Activated naive CD4-positive, alpha-beta T cell treated with anti-CD3 and anti-CD28 coated beads, Interleukin-2, amount 10 ng/mL, durations not matched to agents 7 days and 5 days (primary cell): ENCODE data around the gene CCDC33.

Source experiments
- CTCF ChIA-PET: fragments of 350-600 bp; sonication (Branson Sonifier 250); formaldehyde crosslinking; loops from one replicate; lab custom pipeline; 2021; ENCODE audit warnings: antibody characterized with exemption; lab: Charles Lee
- DNase-seq: peaks from one replicate; pipeline ENCODE4 v3.0.0-alpha.2; 2020
- H3K27ac Mint-ChIP-seq: one replicate; pipeline ENCODE4 v1.8.0; 2021; ENCODE audit warnings: mild to moderate bottlenecking, moderate library complexity, mixed read lengths
- H3K27me3 Mint-ChIP-seq: one replicate; pipeline ENCODE4 v1.8.0; 2021; ENCODE audit warnings: mild to moderate bottlenecking, mixed read lengths
- H3K36me3 Mint-ChIP-seq: one replicate; pipeline ENCODE4 v1.8.0; 2021; ENCODE audit warnings: mixed read lengths
- H3K4me1 Mint-ChIP-seq: one replicate; pipeline ENCODE4 v1.8.0; 2021; ENCODE audit warnings: mixed read lengths
- H3K4me3 Mint-ChIP-seq: one replicate; pipeline ENCODE4 v1.8.0; 2021; ENCODE audit warnings: mild to moderate bottlenecking, moderate library complexity, mixed read lengths
- H3K9me3 Mint-ChIP-seq: one replicate; pipeline ENCODE4 v1.8.0; 2021; ENCODE audit warnings: mixed read lengths

CCDC33 gene

DNA sequence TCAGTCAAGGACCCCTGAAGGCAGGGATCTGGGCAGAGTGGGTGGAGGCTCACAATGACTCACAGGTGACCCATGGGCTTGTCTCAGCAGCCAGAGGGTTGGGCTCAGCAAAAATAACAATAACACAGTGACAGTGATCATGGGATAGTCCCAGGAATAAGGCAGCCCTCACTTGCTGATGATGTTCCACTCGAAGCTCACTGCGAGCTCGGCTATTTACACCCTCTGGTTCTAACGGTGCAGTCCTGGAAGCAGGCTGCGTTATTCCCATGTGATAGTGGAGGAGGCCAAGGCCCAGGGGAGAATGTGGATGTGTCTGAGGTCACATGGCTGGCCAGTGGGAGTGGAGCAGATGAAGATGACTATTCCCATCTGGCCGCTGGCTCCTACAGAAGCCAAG lies 16.2 kb downstream of the CCDC33 start:
- Mint-ChIP-seq H3K9me3 (no peaks in the 10 kb centered on the region), H3K27ac (no peak overlapping the region), H3K36me3 (no peaks in the 10 kb centered on the region), H3K27me3 (peaks cover 29% of the 10 kb centered on the region), H3K4me3 (no peak overlapping the region), H3K4me1 (no peaks in the 10 kb centered on the region)
- CTCF ChIA-PET, result no interaction called here
- DNase-seq, result no peak

DNA sequence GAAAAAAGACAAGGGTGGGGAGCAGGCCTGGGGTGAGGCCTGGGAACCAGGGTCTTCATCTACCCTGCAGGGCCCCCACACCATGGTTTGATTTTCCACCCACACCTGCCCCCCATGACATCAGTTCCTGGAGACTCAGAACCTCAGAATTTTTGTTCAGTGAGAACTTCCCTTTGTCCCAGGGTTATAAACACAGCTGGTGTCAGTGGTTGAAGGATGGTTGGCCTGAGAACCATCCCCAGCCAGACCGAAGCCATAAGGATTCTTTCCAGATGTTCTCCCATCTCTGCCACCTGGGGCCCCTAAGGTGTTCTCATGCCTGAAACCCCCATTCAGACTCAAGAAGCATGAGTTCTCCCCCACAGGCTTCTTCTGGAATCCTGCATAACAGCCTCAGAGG lies 16.6 kb downstream of the CCDC33 start:
- Mint-ChIP-seq H3K9me3 (no peaks in the 10 kb centered on the region), H3K27ac (no peak overlapping the region), H3K27me3 (peaks cover 34% of the 10 kb centered on the region), H3K36me3 (no peaks in the 10 kb centered on the region), H3K4me3 (no peak overlapping the region), H3K4me1 (no peaks in the 10 kb centered on the region)
- no peak for DNase-seq
- CTCF ChIA-PET, result no interaction called here

DNA sequence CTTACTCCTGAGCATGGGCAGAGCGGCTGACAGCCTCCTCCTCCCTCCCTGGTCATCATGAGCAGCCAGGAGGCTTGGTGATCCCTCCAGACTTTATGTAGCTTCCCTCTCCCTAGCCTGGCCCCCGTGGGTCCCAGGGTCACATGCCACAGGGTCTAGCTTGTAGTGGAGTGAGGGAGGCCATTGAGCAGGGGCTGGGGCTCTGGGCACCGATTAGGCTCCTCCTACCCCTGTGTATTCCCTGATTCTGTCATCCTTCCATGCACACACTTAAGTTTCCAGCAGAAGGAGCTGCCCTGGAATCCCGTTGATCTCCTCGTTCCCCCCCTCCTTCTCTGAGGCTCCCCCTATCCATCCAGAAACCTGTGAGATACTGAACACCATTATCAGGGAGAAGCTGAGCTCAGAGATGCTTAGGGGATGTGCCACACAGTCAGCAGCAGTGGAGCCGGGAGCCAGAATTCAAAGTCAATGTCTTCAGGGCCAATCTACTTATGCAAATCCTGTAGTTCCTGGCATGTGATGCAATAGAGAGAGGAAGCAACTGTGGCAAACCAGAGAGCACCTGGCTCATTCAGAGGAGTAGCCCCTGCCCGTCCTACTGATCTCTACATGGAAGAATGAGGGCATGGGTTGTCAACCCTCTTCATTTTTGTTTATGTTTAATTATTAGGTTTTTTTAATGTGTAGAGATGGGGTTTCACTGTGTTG lies 17.2 kb downstream of the CCDC33 start:
- H3K9me3 Mint-ChIP-seq, result no peaks in the 10 kb centered on the region
- peaks cover 40% of the 10 kb centered on the region for H3K27me3 Mint-ChIP-seq
- H3K36me3 Mint-ChIP-seq, result no peaks in the 10 kb centered on the region
- H3K4me3 Mint-ChIP-seq, result no peak overlapping the region
- H3K27ac Mint-ChIP-seq, result no peak overlapping the region
- CTCF ChIA-PET, result no interaction called here
- no peak for DNase-seq
- no peaks in the 10 kb centered on the region for H3K4me1 Mint-ChIP-seq

DNA sequence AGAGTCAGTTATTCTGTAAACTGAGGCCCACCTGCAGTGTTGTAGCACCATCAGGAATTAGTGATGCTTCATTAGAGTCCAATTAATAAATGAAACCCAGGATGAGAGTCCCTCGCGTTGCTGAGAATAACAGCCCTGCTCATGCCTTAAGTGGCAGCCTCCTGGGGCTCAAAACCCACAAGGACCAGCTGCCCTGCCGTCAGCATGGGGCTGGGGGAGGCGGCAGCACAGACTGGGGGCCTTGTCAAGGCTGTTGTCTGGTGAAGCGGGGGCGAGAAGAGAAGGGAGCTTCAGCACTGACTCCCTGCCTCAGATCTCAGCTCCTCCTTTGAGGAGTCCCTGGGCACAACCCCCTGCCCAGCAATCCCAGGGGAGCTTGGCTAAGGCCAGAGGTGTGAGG lies 21.0 kb downstream of the CCDC33 start:
- no peak overlapping the region for H3K4me3 Mint-ChIP-seq
- CTCF ChIA-PET, result no interaction called here
- H3K36me3 Mint-ChIP-seq, result no peaks in the 10 kb centered on the region
- H3K27me3 Mint-ChIP-seq, result peaks cover 55% of the 10 kb centered on the region
- H3K4me1 Mint-ChIP-seq, result no peaks in the 10 kb centered on the region
- no peak for DNase-seq
- H3K27ac Mint-ChIP-seq, result no peak overlapping the region
- no peaks in the 10 kb centered on the region for H3K9me3 Mint-ChIP-seq

DNA sequence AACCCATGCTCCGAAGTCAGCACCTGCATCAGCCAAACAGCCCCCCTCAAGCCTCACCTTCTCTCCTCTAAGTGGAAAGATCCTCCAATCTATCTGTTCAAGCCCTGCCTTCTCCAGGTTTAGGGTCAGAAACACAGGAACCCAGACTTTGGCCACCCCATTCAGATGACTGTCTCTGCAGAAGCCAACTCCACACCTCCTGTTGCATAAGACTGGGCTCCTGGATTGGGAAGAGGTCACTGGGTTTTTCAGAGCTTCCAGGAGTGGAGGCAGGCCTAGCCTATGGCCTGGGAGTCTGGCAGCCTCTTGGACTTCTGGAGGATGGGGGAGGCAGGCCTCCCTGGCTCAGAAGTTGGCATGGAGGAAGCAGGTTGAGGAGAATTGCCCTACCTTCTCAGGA lies 21.5 kb downstream of the CCDC33 start:
- Mint-ChIP-seq H3K4me1 (no peaks in the 10 kb centered on the region), H3K27ac (no peak overlapping the region), H3K36me3 (no peaks in the 10 kb centered on the region), H3K27me3 (peaks cover 55% of the 10 kb centered on the region), H3K9me3 (no peaks in the 10 kb centered on the region), H3K4me3 (no peak overlapping the region)
- no peak for DNase-seq
- CTCF ChIA-PET, result no interaction called here

DNA sequence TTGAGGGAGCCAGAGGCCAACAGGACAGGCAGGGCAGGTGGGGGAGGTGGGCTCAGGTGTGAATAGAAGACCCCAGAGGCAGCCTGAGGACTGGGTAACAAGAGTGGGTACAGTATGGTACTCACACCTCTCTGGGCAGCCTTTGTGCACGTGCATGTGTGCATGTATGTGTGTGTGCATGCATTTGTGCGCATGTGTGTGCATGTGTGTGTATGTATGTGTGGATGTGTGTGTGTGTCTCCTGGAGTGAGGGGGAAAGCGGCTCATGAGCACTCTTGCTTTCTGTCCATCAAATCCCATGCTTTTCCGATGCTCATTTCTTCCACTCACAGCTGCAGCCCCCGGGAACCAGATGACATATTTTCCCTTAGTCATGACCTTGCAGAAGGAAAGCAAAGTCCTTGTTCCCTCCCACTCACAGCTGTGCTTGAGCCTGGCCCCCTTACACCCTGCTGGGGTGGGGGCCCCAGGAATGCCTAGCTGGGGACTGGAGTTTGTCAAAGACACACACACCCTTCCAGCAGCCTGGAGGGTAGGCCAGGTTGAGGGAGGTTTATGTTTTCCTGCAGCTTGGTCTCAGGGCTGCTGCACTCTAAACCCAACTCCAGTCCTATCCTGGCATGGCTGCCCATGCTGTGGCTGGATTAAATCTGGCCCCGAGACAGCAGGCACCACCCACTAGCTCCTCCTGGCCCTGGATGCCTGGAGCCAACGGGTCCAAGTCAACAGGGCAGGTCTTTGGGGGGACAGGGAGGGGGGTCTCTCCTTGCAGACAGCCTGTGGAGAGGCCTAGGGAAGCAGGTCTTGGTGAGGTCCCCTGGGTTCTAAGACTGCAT lies 22.5 kb downstream of the CCDC33 start:
- Mint-ChIP-seq H3K36me3 (no peaks in the 10 kb centered on the region), H3K9me3 (no peaks in the 10 kb centered on the region), H3K4me1 (no peaks in the 10 kb centered on the region), H3K27ac (no peak overlapping the region), H3K4me3 (no peak overlapping the region), H3K27me3 (peaks cover 51% of the 10 kb centered on the region)
- no peak for DNase-seq
- CTCF ChIA-PET, result no interaction called here

DNA sequence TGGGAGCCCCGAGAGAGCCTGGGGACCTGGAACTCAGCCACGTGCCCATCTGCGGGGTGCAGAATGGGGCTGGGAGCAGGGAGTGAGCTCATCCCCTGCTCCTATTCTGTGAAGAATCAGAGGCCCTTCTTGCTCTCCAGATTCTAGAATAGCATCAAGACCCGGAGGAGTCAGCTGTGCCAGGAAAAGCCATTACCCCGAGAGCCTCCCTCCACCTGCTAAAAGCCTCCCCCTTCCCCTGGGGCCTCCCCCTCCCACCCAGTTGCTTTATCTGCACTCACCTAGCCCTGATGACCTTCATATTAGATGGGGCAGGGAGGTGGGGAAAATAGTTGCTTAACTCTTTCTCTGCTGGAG lies 23.1 kb downstream of the CCDC33 start:
- Mint-ChIP-seq H3K4me3 (no peak overlapping the region), H3K27ac (no peak overlapping the region)
- CTCF ChIA-PET, result no interaction called here

DNA sequence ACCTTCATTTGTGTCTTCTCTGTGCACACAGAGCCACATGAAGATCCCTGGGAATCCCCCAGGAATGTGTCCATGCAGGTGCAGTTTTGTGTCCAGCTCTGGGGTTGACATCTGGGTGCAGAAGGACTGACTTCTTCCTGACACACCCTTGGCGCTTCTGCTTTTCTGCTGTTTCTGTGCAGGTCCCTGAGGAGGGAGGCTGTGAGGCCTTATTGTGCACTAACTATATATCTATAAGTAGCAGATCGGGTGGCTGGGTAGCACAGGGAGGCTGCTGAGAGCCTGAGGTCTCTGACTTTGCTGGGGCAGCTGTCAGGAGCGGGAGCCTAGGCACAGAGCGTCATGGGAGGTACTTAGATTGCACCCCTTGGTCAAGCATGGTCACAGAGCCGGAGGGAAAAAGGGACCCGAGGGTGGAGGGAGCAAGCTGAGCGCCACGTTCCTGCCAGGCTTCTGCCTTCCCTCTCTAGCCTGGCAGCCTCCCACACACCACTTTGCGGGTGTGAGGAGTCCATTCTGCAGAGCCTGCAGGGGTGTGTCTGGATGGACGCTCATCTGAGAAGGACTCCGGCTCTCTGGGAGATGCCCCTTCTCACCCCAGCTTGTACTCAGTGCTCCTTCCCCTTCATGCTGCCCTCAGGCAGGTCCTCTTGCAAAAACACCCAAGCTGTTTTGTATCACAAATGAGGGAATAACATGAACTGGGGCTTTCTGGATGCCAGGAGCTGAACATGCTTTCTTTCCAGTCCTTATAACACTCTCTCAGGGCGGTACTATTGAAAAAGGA lies 23.9 kb downstream of the CCDC33 start:
- Mint-ChIP-seq H3K4me1 (no peaks in the 10 kb centered on the region), H3K9me3 (no peaks in the 10 kb centered on the region), H3K36me3 (no peaks in the 10 kb centered on the region), H3K27me3 (peaks cover 51% of the 10 kb centered on the region), H3K27ac (no peak overlapping the region), H3K4me3 (no peak overlapping the region)
- DNase-seq, result no peak
- CTCF ChIA-PET, result interaction anchor here (0.6 kb wide), 1 partner anchor 223 kb away, joined by 3 read pairs; no protein-coding TSS in a partner anchor

More for the DNA sequence above, 23.1 kb downstream of the CCDC33 start:
- Mint-ChIP-seq H3K36me3 (no peaks in the 10 kb centered on the region), H3K4me1 (no peaks in the 10 kb centered on the region), H3K9me3 (no peaks in the 10 kb centered on the region), H3K27me3 (peaks cover 49% of the 10 kb centered on the region)
- DNase-seq, result no peak

DNA sequence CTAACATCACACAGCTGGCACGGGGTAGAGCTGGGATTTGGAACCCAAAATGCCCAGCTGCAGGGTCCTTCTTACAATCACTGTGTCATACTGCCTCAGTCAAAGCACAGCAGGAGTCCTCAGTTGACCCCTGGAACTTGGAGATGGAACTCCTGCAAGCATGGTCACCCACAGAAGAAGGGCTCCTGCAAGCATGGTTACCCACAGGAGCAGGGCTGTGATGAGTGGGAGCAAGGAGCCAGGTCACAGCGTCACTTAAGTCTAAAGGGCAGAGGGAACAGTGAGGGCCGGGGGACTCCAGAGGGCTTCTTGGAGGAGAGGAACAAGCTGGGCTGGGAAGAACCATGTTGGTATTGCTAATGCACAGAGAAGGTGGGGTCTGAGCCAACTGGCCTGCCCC lies 24.9 kb downstream of the CCDC33 start:
- H3K27me3 Mint-ChIP-seq, result peaks cover 52% of the 10 kb centered on the region

DNA sequence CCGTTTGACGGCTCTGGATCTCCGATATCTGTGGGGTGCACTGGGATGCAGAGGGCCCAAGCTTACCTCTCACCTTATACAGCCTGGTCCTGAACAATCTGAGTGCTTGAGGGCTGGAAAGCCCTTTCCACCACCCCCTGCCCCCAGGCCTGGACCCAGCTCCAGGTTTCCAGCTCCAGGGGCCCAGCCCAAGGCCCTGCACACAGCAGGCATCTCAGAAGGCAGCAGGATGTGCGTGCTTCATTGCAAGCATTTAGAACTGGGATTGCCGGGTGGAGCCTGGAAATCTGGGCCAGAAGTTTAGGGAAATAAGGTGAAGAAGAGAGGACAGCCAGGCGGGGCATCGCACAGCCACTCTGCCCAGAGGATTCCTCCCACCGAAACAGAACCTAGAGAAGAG lies 25.6 kb downstream of the CCDC33 start:
- Mint-ChIP-seq H3K4me1 (no peaks in the 10 kb centered on the region), H3K27ac (no peak overlapping the region), H3K36me3 (no peaks in the 10 kb centered on the region), H3K4me3 (no peak overlapping the region), H3K27me3 (peaks cover 52% of the 10 kb centered on the region), H3K9me3 (no peaks in the 10 kb centered on the region)
- CTCF ChIA-PET, result no interaction called here
- DNase-seq, result no peak

More for the DNA sequence above, 24.9 kb downstream of the CCDC33 start:
- Mint-ChIP-seq H3K36me3 (no peaks in the 10 kb centered on the region), H3K27ac (no peak overlapping the region), H3K9me3 (no peaks in the 10 kb centered on the region), H3K4me1 (no peaks in the 10 kb centered on the region), H3K4me3 (no peak overlapping the region)
- CTCF ChIA-PET, result interaction anchor here (0.6 kb wide), 1 partner anchor 222 kb away, joined by 3 read pairs; no protein-coding TSS in a partner anchor
- no peak for DNase-seq

DNA sequence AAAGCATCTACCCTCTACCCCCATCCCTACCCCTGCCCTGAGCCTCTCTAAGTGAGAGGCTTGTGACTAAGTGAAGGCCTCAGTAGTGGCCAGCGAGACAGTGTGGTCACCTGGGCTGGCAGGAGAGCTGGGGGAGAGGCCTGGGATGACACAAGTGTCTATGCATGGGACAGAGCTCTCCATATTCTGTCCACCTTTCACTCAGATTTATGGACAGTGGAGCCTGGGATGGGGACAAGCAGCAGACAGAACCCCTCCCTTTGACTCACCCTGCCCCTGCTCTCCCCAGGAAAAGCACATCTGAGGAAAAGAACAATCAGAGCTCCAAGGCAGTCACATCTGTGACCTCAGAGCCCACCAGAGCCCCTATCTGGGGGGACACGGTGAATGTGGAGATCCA lies 26.0 kb downstream of the CCDC33 start:
- CTCF ChIA-PET, result no interaction called here
- no peaks in the 10 kb centered on the region for H3K4me1 Mint-ChIP-seq
- DNase-seq, result no peak
- H3K9me3 Mint-ChIP-seq, result no peaks in the 10 kb centered on the region
- H3K36me3 Mint-ChIP-seq, result no peaks in the 10 kb centered on the region
- no peak overlapping the region for H3K4me3 Mint-ChIP-seq
- peaks cover 49% of the 10 kb centered on the region for H3K27me3 Mint-ChIP-seq
- no peak overlapping the region for H3K27ac Mint-ChIP-seq

DNA sequence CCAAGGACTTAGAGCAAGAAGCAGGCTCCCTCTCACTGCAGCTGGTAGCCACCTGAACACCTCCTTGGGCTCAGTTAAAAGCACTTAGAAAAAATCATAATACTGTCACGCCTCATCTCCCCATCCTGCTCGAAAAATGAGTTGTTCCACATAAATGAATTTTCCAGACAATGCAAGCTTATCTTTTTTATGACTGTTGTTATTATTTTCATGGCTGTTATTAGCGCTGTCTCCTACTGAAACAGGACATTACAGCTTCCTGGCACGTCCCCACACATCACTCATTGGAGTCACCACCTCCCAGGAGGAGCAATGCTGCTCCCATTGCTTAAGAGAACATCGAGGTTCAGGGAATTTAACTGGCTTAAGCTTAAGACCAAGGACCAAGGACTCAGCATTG lies 26.5 kb downstream of the CCDC33 start:
- Mint-ChIP-seq H3K9me3 (no peaks in the 10 kb centered on the region), H3K27ac (no peak overlapping the region), H3K36me3 (no peaks in the 10 kb centered on the region), H3K27me3 (peaks cover 44% of the 10 kb centered on the region), H3K4me3 (no peak overlapping the region), H3K4me1 (no peaks in the 10 kb centered on the region)
- CTCF ChIA-PET, result no interaction called here
- DNase-seq, result no peak

DNA sequence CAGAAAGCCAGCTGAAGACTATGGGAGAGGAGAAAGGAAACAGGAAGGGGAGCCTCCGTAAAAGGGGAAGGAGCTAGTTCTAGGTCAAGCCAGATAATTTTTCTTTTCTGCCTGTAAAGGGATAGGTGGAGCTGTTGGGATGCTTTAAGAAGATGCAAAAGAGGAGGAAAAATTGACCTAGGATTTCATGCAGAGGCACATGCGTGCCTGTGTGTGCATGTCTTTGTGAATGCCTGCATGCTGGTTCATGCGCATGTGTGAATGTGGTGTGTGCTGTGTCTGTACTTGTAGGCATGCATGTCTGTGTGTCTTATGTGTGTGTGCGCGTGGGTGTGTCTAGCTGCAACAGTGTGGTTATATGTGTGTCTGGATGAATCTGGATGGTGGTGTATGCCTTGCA lies 27.3 kb downstream of the CCDC33 start:
- Mint-ChIP-seq H3K4me1 (no peaks in the 10 kb centered on the region), H3K4me3 (no peak overlapping the region), H3K27me3 (peaks cover 41% of the 10 kb centered on the region), H3K36me3 (no peaks in the 10 kb centered on the region), H3K9me3 (no peaks in the 10 kb centered on the region), H3K27ac (no peak overlapping the region)
- DNase-seq, result no peak
- CTCF ChIA-PET, result no interaction called here

DNA sequence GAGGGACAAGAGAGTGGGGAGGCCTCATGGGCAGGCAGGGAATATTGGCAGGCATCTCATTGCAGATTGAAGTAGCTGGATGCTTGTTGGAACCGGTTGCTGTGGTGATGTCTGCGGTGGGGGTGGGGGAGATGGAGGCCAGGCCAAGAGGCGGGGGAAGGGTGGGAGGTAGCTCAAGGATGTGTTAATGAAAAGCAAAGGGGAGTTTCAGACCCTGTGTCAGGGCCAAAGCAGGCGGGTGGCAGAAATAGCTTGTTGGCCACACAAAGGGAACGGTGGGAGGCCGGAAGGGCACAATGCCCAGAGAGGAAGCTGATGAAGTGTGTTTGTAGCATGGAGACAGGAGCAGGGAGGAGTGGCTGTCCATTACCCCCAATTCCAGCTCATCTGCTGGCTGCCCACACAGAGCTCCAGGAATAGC lies 28.0 kb downstream of the CCDC33 start:
- DNase-seq, result no peak
- H3K36me3 Mint-ChIP-seq, result no peaks in the 10 kb centered on the region
- CTCF ChIA-PET, result no interaction called here
- no peaks in the 10 kb centered on the region for H3K4me1 Mint-ChIP-seq
- no peak overlapping the region for H3K27ac Mint-ChIP-seq
- H3K4me3 Mint-ChIP-seq, result no peak overlapping the region
- H3K9me3 Mint-ChIP-seq, result no peaks in the 10 kb centered on the region
- peaks cover 41% of the 10 kb centered on the region for H3K27me3 Mint-ChIP-seq
